ENCODE measurements around the gene CAB39L. TPM values are rescaled to one million over a fixed set of nuclear protein-coding genes. Genes with fewer than 3 reads are reported as not detected.

The CAB39L gene
- polyA plus RNA-seq, 1 donor from 2014 or later: 40.3 TPM

GRCh38 chr13:49310251-49310650, 133.6 kb downstream of the CAB39L start:
- H3K9me2 ChIP-seq (ENCODE audit: insufficient read depth, low read length): no peaks in the 10 kb centered on the region
- TF ChIP-seq EP300 (conservative IDR thresholded peaks at IDR 0.05; ENCODE audit: poor library complexity, severe bottlenecking): no peak
- TF ChIP-seq RAD21 (conservative IDR thresholded peaks at IDR 0.05): no peak
- TF ChIP-seq REST (IDR thresholded peaks at IDR 0.05; ENCODE audit: borderline replicate concordance): no peak
- H2AFZ ChIP-seq (ENCODE audit: low read depth, low read length): no peak overlapping the region
- H3K27ac ChIP-seq (ENCODE audit: low read length): no peak overlapping the region
- no peaks in the 10 kb centered on the region for H3F3A ChIP-seq (ENCODE audit: insufficient read depth, low read length, poor library complexity, severe bottlenecking)
- H3K36me3 ChIP-seq (ENCODE audit: insufficient read depth, low read length): peaks cover 4% of the 10 kb centered on the region
- no peaks in the 10 kb centered on the region for H4K20me1 ChIP-seq (ENCODE audit: insufficient read depth)
- no peaks in the 10 kb centered on the region for H3K9me3 ChIP-seq (ENCODE audit: low read length)
- H3K27me3 ChIP-seq (ENCODE audit: insufficient read depth, low read depth, low read length): no peaks in the 10 kb centered on the region
- no peaks in the 10 kb centered on the region for H3K79me2 ChIP-seq (replicated peaks; ENCODE audit: insufficient read depth, low read length)
- H3K9ac ChIP-seq (ENCODE audit: low read length): no peak overlapping the region
- H3K4me2 ChIP-seq (ENCODE audit: low read length): no peak overlapping the region
- H3K4me3 ChIP-seq (ENCODE audit: low read length): no peak overlapping the region

DNA sequence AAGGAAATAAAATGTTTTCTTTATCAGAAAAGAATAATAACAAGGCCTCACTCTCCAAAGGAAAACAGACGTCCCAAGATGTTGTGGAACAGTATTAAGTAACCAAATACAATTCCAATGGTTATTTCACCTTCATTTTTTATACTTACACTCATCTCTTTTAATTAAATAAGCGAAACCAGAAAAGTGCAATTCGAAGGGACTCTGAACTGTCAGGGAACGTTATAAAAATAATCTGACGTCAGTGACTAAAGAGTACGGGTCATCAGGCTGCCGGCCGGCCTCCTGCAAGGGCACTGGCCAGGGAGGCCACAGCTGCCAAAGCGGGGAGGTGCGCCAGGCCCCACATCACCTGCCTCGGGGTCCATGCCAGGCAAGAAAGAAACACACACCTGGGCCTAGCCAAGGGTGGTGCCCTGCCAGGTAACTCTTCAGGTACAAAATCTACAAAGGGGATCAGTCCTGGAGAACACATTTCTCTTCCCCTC, 134.9 kb downstream of the CAB39L start:
- H2AFZ ChIP-seq (ENCODE audit: low read depth, low read length): no peak overlapping the region
- no peak for TF ChIP-seq REST (IDR thresholded peaks at IDR 0.05; ENCODE audit: borderline replicate concordance)
- TF ChIP-seq, protein P1, sequence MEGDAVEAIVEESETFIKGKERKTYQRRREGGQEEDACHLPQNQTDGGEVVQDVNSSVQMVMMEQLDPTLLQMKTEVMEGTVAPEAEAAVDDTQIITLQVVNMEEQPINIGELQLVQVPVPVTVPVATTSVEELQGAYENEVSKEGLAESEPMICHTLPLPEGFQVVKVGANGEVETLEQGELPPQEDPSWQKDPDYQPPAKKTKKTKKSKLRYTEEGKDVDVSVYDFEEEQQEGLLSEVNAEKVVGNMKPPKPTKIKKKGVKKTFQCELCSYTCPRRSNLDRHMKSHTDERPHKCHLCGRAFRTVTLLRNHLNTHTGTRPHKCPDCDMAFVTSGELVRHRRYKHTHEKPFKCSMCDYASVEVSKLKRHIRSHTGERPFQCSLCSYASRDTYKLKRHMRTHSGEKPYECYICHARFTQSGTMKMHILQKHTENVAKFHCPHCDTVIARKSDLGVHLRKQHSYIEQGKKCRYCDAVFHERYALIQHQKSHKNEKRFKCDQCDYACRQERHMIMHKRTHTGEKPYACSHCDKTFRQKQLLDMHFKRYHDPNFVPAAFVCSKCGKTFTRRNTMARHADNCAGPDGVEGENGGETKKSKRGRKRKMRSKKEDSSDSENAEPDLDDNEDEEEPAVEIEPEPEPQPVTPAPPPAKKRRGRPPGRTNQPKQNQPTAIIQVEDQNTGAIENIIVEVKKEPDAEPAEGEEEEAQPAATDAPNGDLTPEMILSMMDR (IDR thresholded peaks at IDR 0.05; ENCODE audit: poor library complexity, severe bottlenecking): no peak
- TF ChIP-seq EP300 (conservative IDR thresholded peaks at IDR 0.05; ENCODE audit: poor library complexity, severe bottlenecking): no peak
- no peak for TF ChIP-seq MXI1 (conservative IDR thresholded peaks at IDR 0.05; ENCODE audit: poor library complexity, severe bottlenecking)
- no peak for TF ChIP-seq RAD21 (conservative IDR thresholded peaks at IDR 0.05)
- no peak for TF ChIP-seq EZH2 (IDR thresholded peaks at IDR 0.05; ENCODE audit: borderline replicate concordance, insufficient read depth, low read length, poor library complexity, severe bottlenecking)
- TF ChIP-seq POLR2AphosphoS5 (IDR thresholded peaks at IDR 0.05): no peak
- no peak for TF ChIP-seq TAF1 (IDR thresholded peaks at IDR 0.05; ENCODE audit: low read depth)
- TF ChIP-seq SMC3 (conservative IDR thresholded peaks at IDR 0.05; ENCODE audit: poor library complexity): no peak
- H3K79me2 ChIP-seq (replicated peaks; ENCODE audit: insufficient read depth, low read length): no peaks in the 10 kb centered on the region
- no peaks in the 10 kb centered on the region for H3F3A ChIP-seq (ENCODE audit: insufficient read depth, low read length, poor library complexity, severe bottlenecking)
- no peak overlapping the region for H3K4me3 ChIP-seq (ENCODE audit: low read length)
- H4K20me1 ChIP-seq (ENCODE audit: insufficient read depth): no peaks in the 10 kb centered on the region
- peaks cover 4% of the 10 kb centered on the region for H3K36me3 ChIP-seq (ENCODE audit: insufficient read depth, low read length)
- no peaks in the 10 kb centered on the region for H3K9me2 ChIP-seq (ENCODE audit: insufficient read depth, low read length)
- no peaks in the 10 kb centered on the region for H3K9me3 ChIP-seq (ENCODE audit: low read length)
- no peak overlapping the region for H3K9ac ChIP-seq (ENCODE audit: low read length)
- H3K27ac ChIP-seq (ENCODE audit: low read length): no peak overlapping the region
- no peak overlapping the region for H3K4me2 ChIP-seq (ENCODE audit: low read length)
- no peaks in the 10 kb centered on the region for H3K27me3 ChIP-seq (ENCODE audit: insufficient read depth, low read depth, low read length)
